ENCODE measurements around the gene WNT7B.

The WNT7B gene

DNA sequence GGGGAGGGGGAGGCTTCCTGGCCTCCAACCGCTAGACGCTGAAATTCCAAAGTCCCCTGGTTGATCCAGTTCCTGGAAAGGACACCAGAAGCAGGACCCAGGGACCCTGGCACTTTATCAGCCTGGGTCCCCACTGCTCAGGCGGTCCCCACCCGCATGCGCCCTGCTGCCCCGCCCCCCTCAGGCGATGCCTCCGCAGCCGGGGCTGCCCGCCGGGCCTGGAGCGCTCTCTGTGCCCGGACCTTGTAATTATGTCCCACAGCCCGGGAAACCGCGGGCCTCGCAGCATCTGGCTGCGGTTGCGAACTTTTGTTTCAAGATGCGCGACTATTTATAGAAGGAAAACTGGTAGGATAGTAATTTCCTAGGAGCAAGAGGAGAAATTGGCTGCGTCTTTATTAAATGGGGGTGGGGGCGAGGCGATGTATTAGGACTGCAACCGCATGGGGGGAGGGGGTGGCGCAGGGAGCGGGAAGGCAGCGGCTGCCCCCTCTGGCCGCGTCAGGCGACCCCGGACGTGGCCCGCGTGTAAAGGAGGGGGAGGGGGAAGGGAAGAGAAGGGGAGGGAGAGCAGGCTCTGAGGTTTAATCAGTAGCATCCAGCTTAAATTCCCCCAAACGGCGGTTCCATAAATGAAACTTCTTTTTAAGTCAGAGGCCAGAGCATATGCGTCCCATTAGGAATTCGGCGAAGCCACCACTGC, 6.1 kb downstream of the WNT7B start:
- Histone ChIP-seq H3K4me1 (ENCODE audit: control insufficient read depth, low read length) (peaks cover 12% of the 10 kb centered on the region), H3K79me2 (ENCODE audit: control insufficient read depth, low read length) (no peaks in the 10 kb centered on the region), H3K27me3 (ENCODE audit: control insufficient read depth, low read length) (peaks cover 25% of the 10 kb centered on the region), H3K4me2 (ENCODE audit: low read length) (no peak overlapping the region), H3K9me3 (ENCODE audit: control insufficient read depth, insufficient read depth, low read length) (no peaks in the 10 kb centered on the region), H3K9me2 (replicated peaks; ENCODE audit: control insufficient read depth, low read length) (no peaks in the 10 kb centered on the region), H3K27ac (ENCODE audit: low read depth, low read length) (no peak overlapping the region), H3K36me3 (ENCODE audit: control insufficient read depth, low read length) (no peaks in the 10 kb centered on the region), H4K20me1 (ENCODE audit: control insufficient read depth, insufficient read depth, low read depth, low read length) (0 out of 2 replicates have a peak, but pooled peaks cover 4% of the 10 kb centered on the region), H3K4me3 (ENCODE audit: low read length) (no peak overlapping the region), H3F3A (ENCODE audit: control insufficient read depth, insufficient read depth) (0 out of 2 replicates have a peak, but pooled peaks cover 3% of the 10 kb centered on the region)
- TF ChIP-seq, protein P1, sequence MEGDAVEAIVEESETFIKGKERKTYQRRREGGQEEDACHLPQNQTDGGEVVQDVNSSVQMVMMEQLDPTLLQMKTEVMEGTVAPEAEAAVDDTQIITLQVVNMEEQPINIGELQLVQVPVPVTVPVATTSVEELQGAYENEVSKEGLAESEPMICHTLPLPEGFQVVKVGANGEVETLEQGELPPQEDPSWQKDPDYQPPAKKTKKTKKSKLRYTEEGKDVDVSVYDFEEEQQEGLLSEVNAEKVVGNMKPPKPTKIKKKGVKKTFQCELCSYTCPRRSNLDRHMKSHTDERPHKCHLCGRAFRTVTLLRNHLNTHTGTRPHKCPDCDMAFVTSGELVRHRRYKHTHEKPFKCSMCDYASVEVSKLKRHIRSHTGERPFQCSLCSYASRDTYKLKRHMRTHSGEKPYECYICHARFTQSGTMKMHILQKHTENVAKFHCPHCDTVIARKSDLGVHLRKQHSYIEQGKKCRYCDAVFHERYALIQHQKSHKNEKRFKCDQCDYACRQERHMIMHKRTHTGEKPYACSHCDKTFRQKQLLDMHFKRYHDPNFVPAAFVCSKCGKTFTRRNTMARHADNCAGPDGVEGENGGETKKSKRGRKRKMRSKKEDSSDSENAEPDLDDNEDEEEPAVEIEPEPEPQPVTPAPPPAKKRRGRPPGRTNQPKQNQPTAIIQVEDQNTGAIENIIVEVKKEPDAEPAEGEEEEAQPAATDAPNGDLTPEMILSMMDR (IDR thresholded peaks at IDR 0.05; ENCODE audit: low read depth, low read length, poor library complexity, severe bottlenecking) = no peak
- TF ChIP-seq EZH2phosphoT487 (IDR thresholded peaks at IDR 0.05; ENCODE audit: borderline replicate concordance, low read length) = no peak

DNA sequence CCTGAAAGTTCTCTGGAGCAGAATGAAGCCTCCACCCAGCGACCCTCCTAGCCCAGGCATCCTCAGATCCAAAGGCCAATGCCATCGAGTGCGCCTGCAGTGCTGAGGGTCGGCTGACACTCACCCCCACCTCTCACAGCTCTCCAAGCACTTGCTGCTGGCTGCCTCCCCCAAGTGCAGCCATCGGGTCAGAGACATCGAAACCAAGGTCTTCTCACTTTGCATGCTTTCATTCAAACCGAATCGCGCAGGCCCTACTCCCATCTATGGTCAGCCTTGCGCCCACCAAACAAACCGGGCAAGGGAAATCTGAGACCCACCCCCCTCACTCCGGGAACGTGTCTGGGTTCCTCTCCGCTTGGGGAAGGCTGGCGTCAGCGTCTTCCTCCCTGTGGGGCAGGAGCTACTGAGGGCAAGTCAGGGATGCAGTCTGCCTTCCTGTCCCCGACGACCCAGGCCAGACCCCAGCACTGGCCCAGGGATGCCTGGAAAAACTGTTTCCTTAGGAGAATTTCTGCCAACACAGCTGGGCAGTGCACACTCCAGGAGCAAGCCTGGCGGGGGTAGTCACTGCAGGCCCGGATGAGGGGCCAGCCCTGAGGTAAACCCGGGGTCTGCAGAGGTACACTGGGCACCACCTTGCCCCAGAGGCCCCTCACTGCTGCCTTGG, 7.0 kb downstream of the WNT7B start:
- TF ChIP-seq, protein P1 (IDR thresholded peaks at IDR 0.05; ENCODE audit: low read depth, low read length, poor library complexity, severe bottlenecking) = no peak
- TF ChIP-seq EZH2phosphoT487 (IDR thresholded peaks at IDR 0.05; ENCODE audit: borderline replicate concordance, low read length) = no peak
- Histone ChIP-seq H3F3A (ENCODE audit: control insufficient read depth, insufficient read depth) (0 out of 2 replicates have a peak, but pooled peaks cover 3% of the 10 kb centered on the region), H4K20me1 (ENCODE audit: control insufficient read depth, insufficient read depth, low read depth, low read length) (0 out of 2 replicates have a peak, but pooled peaks cover 4% of the 10 kb centered on the region), H3K9me2 (replicated peaks; ENCODE audit: control insufficient read depth, low read length) (no peaks in the 10 kb centered on the region), H3K4me3 (ENCODE audit: low read length) (no peak overlapping the region), H3K36me3 (ENCODE audit: control insufficient read depth, low read length) (no peaks in the 10 kb centered on the region), H3K9me3 (ENCODE audit: control insufficient read depth, insufficient read depth, low read length) (no peaks in the 10 kb centered on the region), H3K79me2 (ENCODE audit: control insufficient read depth, low read length) (no peaks in the 10 kb centered on the region), H3K27ac (ENCODE audit: low read depth, low read length) (no peak overlapping the region), H3K4me2 (ENCODE audit: low read length) (no peak overlapping the region), H3K27me3 (ENCODE audit: control insufficient read depth, low read length) (peaks cover 17% of the 10 kb centered on the region), H3K4me1 (ENCODE audit: control insufficient read depth, low read length) (peaks cover 21% of the 10 kb centered on the region)

DNA sequence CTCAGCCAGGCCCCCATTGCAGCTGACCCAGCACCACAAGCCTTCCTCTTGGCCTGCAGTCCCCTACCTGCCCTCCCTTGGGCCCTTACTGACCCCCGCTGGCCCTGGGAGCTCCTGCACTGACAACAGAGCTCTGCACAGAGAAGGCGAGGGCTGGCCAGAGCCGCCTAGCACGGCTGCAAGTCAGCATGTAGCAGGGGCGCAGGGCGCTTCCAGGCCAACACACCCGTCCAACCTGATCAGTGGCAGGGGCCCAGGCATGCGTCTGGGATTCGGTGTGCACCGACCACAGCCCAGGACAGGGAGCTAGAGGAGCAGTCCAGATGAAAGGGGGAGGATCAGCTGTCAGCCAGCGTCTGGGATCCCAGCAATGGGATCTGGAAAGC, 7.6 kb downstream of the WNT7B start:
- Histone ChIP-seq H3K9me3 (ENCODE audit: control insufficient read depth, insufficient read depth, low read length) (no peaks in the 10 kb centered on the region), H3K27ac (ENCODE audit: low read depth, low read length) (no peak overlapping the region), H3K4me1 (ENCODE audit: control insufficient read depth, low read length) (peaks cover 26% of the 10 kb centered on the region), H3K9me2 (replicated peaks; ENCODE audit: control insufficient read depth, low read length) (no peaks in the 10 kb centered on the region), H3K27me3 (ENCODE audit: control insufficient read depth, low read length) (peaks cover 11% of the 10 kb centered on the region), H3F3A (ENCODE audit: control insufficient read depth, insufficient read depth) (0 out of 2 replicates have a peak, but pooled peaks cover 3% of the 10 kb centered on the region), H3K79me2 (ENCODE audit: control insufficient read depth, low read length) (no peaks in the 10 kb centered on the region), H4K20me1 (ENCODE audit: control insufficient read depth, insufficient read depth, low read depth, low read length) (0 out of 2 replicates have a peak, but pooled peaks cover 4% of the 10 kb centered on the region), H3K36me3 (ENCODE audit: control insufficient read depth, low read length) (no peaks in the 10 kb centered on the region), H3K4me3 (ENCODE audit: low read length) (no peak overlapping the region), H3K4me2 (ENCODE audit: low read length) (no peak overlapping the region)
- TF ChIP-seq, protein P1 (IDR thresholded peaks at IDR 0.05; ENCODE audit: low read depth, low read length, poor library complexity, severe bottlenecking) = no peak
- no peak for TF ChIP-seq EZH2phosphoT487 (IDR thresholded peaks at IDR 0.05; ENCODE audit: borderline replicate concordance, low read length)
